GM23338 (cell line): ENCODE results near the gene DNAJC13.

ENCODE experiments used
- CREB1 ChIP-seq: fragments of 250-450 bp; sonication (Bioruptor Pico); IDR thresholded peaks from 2 replicates; pipeline ENCODE4 v1.5.0; 2020; ENCODE audit warnings: low read depth, mild to moderate bottlenecking, moderate library complexity
- CTCF ChIP-seq, 2 experiments: fragments of 200-600 bp in 1 of 2; sonication (generic) in 1 of 2; conservative IDR thresholded peaks; 2 replicates each; pipeline versions ENCODE4 v1.5.1 to v1.6.1; 2016 to 2017; ENCODE audit warnings: antibody characterized with exemption in 2 of 2, low read depth in 2 of 2, mild to moderate bottlenecking in 2 of 2, moderate library complexity in 1 of 2
- EZH2 ChIP-seq: fragments of 200-600 bp; sonication (generic); IDR thresholded peaks from one replicate; pipeline ENCODE4 v1.8.0; 2017; ENCODE audit warnings: antibody characterized with exemption, mild to moderate bottlenecking, low read depth; ENCODE audit not compliant: unreplicated experiment
- POLR2AphosphoS5 ChIP-seq: IDR thresholded peaks from 2 replicates; pipeline ENCODE4 v1.6.1; 2016; ENCODE audit warnings: antibody characterized with exemption, low read depth

GRCh38 chr3:132448216-132448961 is 31.1 kb downstream of the DNAJC13 start:
- no peak for TF ChIP-seq CTCF (conservative IDR thresholded peaks at IDR 0.05; ENCODE audit: low read depth in 2 of 2)
- TF ChIP-seq EZH2 = no peak
- TF ChIP-seq POLR2AphosphoS5 = no peak
- no peak for TF ChIP-seq CREB1 (CRISPR knock-in tag)
